NCI-H69 (cell line): ENCODE data around the gene RIPPLY1.
A peak's percentile ranks its signal among the peaks of the same experiment; 100 is the strongest.

Experiments
- DNase-seq: peaks from one replicate; lab custom pipeline; 2025; lab: John Stamatoyannopoulos, UW

RIPPLY1 gene, protein sequence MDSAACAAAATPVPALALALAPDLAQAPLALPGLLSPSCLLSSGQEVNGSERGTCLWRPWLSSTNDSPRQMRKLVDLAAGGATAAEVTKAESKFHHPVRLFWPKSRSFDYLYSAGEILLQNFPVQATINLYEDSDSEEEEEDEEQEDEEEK

GRCh38 chrX:106903291-106903824 lies at the start of gene RIPPLY1:
RIPPLY1 (minus strand) TSS chrX:106903341; CDS start chrX:106903287, 54 bp downstream.
- DNase-seq, result peak; percentile 64

GRCh38 chrX:106952538-106952937 lies 49.4 kb upstream of the RIPPLY1 start:
- no peak for DNase-seq

DNA sequence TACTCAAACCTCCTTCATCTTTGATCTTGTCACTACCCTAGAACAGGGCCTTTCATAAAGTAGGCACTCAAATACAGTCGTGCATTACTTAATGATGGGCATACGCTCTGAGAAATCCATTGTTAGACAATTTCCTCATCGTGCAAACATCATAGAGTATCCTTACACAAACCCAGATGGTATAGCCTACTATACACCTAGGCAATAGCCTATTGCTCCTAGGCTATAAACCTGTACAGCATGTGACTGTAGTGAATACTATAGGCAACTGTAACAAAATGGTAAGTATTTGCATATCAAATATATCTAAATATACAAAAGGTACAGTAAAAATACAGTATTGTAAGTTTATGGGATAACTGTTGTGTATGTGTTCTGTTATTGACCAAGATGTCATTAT lies 48.9 kb upstream of the RIPPLY1 start:
- DNase-seq, result no peak

- DNase-seq, result no peak
Observed at GRCh38 chrX:106951230-106951629, 48.1 kb upstream of the RIPPLY1 start.

GRCh38 chrX:106950381-106950780 lies 47.2 kb upstream of the RIPPLY1 start:
- DNase-seq, result no peak

DNA sequence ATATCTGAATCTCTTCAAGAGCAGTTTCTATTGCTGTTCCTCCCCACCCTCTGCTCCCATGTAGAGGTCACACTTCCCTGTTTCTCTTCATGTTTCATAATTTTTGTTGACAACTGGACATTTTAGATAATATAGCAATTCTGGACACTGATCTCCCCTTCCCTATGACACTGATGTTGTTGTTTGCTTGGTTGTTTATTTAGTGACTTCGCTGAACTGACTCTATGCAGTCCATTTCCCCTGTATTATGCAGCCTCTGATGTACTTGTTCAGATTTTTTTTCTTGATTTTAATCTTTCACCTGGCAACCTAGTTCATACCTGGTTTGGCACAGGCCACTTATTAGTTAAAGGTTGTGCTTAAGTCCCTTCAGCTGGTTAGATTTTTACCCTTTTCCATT lies 46.2 kb upstream of the RIPPLY1 start:
- no peak for DNase-seq

DNA sequence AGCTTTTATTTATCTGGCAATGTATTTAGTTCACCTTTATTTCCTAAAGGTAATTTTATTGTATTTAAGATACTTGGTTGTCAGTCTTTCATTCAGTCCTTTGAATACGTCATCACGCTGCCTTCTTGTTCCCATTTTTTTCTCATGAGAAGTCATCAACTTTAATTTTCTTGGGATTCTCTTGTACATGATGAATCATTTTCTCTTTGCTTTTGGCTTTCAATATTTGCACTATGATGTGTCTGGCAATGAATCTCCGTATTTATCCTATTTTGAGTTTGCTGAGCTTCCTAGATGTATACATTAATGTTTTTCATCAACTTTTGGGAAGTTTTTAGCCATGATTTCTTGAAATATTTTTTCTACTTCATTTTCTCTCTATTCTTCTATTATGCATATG lies 45.5 kb upstream of the RIPPLY1 start:
- DNase-seq, result no peak

DNA sequence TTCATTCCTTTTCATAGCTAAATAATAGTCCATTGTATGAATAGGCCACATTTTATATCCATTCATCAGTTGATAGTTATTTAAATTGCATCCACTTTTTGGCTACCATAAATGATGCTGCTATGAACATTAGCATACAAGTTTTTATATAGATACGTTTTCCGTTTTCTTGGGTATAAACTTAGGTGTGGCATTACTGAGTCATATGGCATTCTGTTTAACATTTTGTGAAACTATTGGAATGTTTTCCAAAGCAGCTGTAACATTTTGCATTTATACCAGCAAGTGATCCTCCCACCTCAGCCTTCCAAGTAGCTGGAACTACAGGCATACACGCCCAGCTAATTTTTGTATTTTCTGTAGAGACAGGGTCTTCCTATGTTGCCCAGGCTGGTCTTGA lies 43.3 kb upstream of the RIPPLY1 start:
- no peak for DNase-seq

DNA sequence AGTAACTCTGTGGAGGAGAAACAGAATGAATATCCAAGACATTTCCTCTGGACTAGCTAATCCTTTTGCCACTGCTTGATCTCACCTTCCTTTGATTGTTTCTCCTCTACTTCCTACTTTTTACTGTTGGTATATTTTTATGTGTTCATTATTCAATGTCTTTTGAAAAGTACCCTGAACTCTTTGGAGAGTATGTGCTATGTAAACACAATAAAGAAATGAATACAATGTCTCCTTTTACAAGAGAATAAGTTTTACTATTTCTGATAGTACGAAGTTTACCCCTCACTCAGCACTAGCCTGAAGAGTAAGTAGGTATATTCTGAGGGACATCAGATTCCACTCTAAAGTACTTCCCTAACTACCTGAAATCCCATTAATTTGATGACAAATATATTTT lies 36.9 kb upstream of the RIPPLY1 start:
- no peak for DNase-seq

DNA sequence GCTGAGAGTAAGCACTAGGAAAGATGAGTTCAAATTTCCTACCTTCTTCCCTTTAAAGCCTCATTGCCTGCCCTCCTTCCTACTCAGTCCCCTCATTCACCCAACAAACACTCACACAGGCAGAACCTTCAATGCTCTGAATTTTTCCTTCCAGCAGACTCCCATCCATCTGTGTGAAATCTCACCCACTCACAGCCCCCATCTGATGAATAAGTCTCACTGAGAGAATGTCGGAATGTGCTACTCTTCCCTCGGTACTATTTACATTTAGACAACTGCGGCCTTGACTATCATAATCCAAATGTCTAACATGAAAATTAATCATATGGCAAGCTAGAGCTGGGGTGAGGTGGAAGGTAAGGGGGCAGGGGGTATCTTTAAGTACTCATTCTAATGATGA lies 36.4 kb upstream of the RIPPLY1 start:
- DNase-seq, result no peak

GRCh38 chrX:106936246-106936645 lies 33.1 kb upstream of the RIPPLY1 start:
- no peak for DNase-seq

- DNase-seq, result no peak
Observed at GRCh38 chrX:106935175-106935574, 32.0 kb upstream of the RIPPLY1 start.

DNA sequence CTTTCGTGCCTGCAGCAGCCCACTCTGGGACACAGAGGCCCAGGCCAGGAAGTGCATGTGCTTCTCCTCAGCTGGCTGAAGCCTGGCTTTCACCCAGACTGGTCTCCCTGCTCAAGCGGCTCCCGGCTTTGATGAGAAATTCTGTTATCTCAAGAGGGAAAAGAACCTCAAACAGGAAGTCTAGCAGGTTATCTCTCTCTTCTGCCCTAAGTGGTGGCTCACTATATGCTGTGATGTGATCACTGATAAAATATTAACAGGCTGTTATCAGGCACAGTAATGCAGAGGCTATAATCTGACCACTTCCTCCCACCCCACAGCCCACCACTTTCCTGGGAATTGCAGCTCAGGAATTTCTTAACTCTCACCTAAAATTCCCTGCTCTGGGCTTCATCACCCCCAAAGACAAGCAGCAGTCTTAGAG lies 30.4 kb upstream of the RIPPLY1 start:
- no peak for DNase-seq

- no peak for DNase-seq
Observed at GRCh38 chrX:106932960-106933537, 29.9 kb upstream of the RIPPLY1 start.

- no peak for DNase-seq
Observed at GRCh38 chrX:106932492-106932923, 29.4 kb upstream of the RIPPLY1 start.

GRCh38 chrX:106931831-106932491 lies 28.8 kb upstream of the RIPPLY1 start:
- no peak for DNase-seq

DNA sequence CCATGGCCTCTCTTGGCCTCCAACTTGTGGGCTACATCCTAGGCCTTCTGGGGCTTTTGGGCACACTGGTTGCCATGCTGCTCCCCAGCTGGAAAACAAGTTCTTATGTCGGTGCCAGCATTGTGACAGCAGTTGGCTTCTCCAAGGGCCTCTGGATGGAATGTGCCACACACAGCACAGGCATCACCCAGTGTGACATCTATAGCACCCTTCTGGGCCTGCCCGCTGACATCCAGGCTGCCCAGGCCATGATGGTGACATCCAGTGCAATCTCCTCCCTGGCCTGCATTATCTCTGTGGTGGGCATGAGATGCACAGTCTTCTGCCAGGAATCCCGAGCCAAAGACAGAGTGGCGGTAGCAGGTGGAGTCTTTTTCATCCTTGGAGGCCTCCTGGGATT lies 25.1 kb upstream of the RIPPLY1 start:
- DNase-seq, result no peak

DNA sequence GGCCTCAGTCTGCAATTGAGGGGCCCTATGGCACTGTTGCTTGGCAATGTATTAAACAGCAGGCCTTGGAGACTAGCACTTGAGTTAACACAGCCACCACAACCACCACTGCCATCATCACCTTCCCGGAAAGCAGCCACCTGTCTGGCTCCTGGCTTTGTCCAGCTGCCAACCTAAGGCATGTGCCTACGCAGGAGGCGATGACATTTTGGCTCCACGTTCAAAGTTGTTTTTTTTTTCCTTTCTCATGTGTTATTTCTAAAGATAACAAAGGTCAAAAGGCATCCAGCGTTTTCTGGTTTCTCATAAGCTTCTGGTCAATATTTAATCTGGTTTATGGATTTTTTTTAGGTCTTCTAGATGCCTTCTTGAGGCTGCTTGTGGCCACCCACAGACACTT lies 24.6 kb upstream of the RIPPLY1 start:
- DNase-seq, result no peak

DNA sequence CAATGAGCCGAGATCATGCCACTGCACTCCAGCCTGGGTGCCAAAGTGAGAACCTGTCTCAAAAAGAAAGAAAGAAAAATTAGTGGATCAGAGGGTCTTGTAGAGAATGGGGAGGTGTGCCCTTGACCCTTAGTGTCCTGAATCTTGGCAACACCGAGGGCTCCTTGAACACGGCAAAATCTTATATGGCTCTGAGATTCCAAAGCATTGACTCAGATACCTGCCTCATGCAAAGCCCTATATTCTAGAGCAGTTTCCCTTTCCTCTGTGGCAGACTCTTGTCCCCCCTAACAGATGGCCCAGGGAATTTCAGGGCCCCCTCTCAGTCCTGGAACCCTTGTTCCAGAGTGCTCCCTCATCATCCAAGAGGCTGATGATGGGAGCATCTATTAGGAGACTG lies 23.9 kb upstream of the RIPPLY1 start:
- DNase-seq, result no peak

DNA sequence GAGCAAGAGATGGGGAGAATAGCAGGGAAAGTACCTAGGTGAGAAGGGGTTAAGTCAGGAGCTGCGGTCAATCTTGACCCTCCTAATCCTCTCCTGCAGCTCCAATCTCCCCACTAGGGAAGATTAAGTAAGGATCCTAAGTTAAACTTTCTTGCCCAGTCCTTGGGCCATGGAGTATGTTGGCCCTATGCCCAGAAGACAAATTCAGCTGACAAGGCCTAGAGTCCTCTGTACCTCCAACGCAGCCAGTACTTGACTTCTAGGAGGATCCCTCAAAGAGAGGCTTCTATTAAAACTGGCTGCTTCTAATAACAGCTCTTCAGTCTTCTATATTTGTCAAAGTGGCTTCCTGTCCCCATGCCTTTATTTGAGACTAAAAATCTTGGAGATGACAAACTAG lies 18.5 kb upstream of the RIPPLY1 start:
- DNase-seq, result no peak

- DNase-seq, result no peak
Observed at GRCh38 chrX:106919932-106920452, 16.9 kb upstream of the RIPPLY1 start, which contains the start of gene CLDN2. CLDN2 (plus strand) TSS chrX:106920402; CDS start chrX:106928229, 7,827 bp downstream.

GRCh38 chrX:106917830-106918500 lies 14.8 kb upstream of the RIPPLY1 start:
- peak; percentile 29 for DNase-seq
